GM12874 (cell line): Measurements from ENCODE around the gene SMAD1.

Experiments used
- TF ChIP-seq, protein P1 (sequence below): IDR thresholded peaks from 2 replicates; pipeline ENCODE4 v1.5.1; 2011; ENCODE audit warnings: low read depth, mild to moderate bottlenecking, control low read depth, low read length, moderate library complexity; ENCODE audit not compliant: insufficient read depth

The SMAD1 gene

DNA sequence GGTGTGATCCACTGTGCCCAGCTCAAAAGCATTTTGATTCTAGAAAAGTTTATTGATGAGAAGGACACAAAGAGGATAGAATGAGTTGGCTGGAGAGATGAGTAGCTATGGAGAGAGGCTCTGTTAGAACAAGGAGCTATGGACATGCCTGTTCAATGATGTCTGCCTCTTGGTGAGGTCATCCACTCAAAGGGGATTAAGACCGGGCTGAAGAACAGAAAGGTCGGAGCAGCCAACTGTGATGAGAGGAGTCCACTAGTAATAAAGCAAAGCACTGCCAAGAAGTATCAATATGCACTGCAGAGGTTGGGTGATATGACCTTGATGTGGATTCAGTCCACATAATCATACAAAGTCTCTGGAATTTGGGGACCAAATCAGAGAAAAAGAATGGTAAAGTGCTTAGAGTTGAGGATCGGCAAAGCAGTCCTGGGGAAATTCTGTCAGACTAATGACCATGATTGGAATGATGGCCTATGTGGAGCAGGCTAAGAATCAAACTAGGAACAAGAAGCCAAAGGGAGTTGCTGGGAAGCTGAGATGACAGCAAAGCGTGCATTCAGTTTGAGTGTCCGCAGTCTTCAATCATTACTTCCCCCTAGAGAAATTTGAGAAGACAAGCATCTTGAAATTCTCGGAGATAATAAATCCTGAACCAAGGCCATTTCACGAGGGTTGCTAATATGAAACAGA lies 81.8 kb downstream of the SMAD1 start:
- TF ChIP-seq, protein P1, sequence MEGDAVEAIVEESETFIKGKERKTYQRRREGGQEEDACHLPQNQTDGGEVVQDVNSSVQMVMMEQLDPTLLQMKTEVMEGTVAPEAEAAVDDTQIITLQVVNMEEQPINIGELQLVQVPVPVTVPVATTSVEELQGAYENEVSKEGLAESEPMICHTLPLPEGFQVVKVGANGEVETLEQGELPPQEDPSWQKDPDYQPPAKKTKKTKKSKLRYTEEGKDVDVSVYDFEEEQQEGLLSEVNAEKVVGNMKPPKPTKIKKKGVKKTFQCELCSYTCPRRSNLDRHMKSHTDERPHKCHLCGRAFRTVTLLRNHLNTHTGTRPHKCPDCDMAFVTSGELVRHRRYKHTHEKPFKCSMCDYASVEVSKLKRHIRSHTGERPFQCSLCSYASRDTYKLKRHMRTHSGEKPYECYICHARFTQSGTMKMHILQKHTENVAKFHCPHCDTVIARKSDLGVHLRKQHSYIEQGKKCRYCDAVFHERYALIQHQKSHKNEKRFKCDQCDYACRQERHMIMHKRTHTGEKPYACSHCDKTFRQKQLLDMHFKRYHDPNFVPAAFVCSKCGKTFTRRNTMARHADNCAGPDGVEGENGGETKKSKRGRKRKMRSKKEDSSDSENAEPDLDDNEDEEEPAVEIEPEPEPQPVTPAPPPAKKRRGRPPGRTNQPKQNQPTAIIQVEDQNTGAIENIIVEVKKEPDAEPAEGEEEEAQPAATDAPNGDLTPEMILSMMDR: no peak

DNA sequence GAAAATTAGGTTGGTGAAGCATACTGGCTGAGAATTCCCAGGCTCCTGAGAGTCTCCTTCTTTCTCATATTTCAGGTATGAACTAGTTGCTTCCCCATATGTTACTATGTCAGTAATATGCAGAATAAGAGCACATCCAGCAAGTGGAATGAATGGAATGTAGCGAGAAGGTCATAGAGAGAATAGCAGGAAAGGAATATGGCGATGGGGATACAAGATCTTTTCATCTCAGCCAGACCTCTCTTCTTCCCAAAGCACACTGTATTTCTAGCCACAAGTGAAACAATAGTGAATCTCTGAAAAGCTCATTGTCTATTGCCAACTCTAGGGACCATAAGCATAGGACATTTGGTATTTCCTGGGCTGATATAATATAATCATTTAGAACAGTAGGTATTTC lies 82.9 kb downstream of the SMAD1 start:
- TF ChIP-seq, protein P1: no peak

DNA sequence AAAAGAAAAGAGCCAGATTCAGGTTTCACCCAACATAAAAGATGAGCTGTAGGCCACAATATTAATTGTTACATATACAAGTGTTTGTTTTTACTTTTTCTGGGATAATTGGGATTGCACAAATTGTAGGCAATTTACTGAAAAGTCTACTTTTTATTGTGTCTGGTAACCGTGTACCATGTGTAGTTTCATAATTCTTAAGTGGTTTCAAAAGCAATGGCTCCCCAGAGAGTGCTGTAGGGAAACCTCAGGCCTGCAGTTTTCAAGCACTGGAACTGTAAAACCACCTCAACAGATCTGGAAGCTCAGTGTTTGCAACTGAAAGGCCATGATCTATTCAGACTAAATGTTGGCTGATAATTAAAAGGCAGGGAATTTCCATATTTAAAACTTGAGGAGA lies 83.7 kb downstream of the SMAD1 start:
- TF ChIP-seq, protein P1: no peak

DNA sequence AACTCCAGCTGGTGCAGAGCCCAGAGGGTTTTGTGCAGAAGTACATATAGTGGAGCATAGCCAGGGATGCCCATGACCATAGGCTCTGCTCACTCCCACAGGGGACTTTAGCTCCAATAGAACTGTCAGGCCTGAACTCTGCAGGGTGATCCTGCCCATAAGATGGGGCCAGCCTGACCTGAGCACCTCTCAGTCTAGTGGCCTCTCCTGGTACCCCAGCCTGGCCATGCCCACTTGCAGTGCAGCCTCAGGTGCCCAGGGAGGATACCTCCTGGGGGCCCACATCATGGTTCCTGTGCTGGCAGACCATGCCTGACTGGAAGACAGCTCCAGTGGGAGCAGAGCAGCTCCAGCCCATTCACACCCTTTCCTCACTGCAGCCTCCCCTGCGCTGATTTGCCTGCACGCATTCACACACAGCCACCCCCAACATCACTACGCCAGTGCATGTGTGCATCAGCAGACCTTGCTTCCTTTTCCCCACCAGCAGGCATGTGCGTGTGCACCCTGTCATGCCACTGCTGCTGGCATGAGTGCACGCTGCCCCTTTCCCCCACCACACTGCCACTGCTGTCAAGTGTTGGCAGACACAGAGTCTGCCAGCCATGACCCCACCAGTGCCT lies 84.5 kb downstream of the SMAD1 start:
- TF ChIP-seq, protein P1: no peak

DNA sequence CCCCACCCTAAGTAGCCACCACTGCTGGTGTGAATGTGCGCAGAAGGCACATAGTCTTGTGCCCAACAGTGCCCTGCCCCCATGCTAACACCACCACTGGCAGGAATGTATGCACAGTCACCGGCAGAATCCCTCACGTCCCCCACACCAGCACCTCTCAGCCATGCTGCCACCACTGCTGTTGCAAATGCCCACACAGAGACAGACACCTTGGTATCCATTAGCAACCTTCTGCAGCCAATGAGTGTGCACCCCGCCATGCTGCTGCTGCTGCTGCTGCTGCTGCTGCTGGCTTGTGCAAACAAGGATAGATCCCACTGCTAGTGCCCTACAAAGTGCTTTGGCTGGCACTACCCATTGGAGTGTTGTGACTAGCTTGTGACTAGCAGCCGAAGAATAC lies 85.1 kb downstream of the SMAD1 start:
- TF ChIP-seq, protein P1: no peak

DNA sequence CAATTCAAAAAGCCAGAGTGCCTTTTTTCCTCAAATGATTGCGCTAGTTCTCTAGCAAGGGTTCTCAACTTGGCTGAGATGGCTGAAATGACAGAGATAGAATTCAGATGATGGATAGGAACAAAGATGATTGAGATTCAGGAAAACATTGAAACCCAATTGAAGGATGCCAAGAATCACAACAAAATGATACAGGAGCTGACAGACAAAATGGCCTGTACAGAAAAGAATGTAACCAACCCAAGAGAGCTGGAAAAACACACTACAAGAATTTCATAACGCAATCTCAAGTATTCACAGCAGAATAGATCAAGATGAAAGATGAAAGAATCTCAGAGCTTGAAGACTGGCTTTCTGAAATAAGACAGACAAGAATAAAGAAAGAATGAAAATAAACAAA lies 85.9 kb downstream of the SMAD1 start:
- TF ChIP-seq, protein P1: no peak

DNA sequence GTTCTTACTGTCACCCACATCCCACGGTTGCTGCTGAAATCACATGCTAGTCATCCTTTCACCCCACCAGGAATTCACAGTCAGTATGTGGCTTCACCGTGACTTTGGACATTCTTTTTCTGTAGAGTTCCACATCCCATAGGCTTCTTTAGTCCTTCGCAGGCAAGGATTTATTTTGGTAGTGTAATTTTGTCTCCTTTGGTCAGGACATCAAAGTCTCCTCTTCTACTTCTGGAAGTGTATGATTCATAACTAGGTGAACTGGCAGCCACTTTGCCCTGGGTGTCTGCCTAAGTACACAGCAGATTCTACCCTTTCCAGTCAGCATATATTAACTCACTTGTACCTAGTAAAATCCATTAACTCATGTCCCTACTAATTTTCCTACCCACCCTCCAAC lies 99.3 kb downstream of the SMAD1 start:
- TF ChIP-seq, protein P1: no peak
